ENCODE measurements around the gene SMIM33.
A peak's percentile ranks its signal among the peaks of the same experiment; 100 is the strongest.
"Not testable (repeated sequence)": the region's sequence is repeated elsewhere in the genome, so short reads cannot be mapped to it uniquely, and the experiment has no call there.

SMIM33 gene

GRCh38 chr5:139470821-139471300 lies at the start of gene SMIM33:
TSS of gene SMIM33 (plus strand) at chr5:139471004. CDS start at chr5:139471122, 118 bp downstream.
- no peak within 1 kb of the TSS for H3K4me3 ChIP-seq (ENCODE audit: low read depth, low read length)
- DNase-seq (ENCODE audit: low read depth) = no peak

- H3K4me3 ChIP-seq (ENCODE audit: low read depth, low read length) = no peak overlapping the region
Measured at GRCh38 chr5:139422307-139422893, 48.4 kb upstream of the SMIM33 start.

GRCh38 chr5:139425497-139425896 lies 45.3 kb upstream of the SMIM33 start:
- no peak overlapping the region for H3K4me3 ChIP-seq (ENCODE audit: low read depth, low read length)

More at GRCh38 chr5:139422307-139422893, 48.4 kb upstream of the SMIM33 start:
- DNase-seq (ENCODE audit: low read depth) = no peak

GRCh38 chr5:139426203-139426885 lies 44.5 kb upstream of the SMIM33 start:
- H3K4me3 ChIP-seq (ENCODE audit: low read depth, low read length) = no peak overlapping the region
- DNase-seq (ENCODE audit: low read depth) = no peak

More at GRCh38 chr5:139425497-139425896, 45.3 kb upstream of the SMIM33 start:
- no peak for DNase-seq (ENCODE audit: low read depth)

GRCh38 chr5:139430015-139430414 lies 40.8 kb upstream of the SMIM33 start:
- H3K4me3 ChIP-seq (ENCODE audit: low read depth, low read length) = no peak overlapping the region
- DNase-seq (ENCODE audit: low read depth) = no peak

- DNase-seq (ENCODE audit: low read depth) = no peak
- H3K4me3 ChIP-seq (ENCODE audit: low read depth, low read length) = no peak overlapping the region
Measured at GRCh38 chr5:139431706-139432105, 39.1 kb upstream of the SMIM33 start.

- no peak overlapping the region for H3K4me3 ChIP-seq (ENCODE audit: low read depth, low read length)
- DNase-seq (ENCODE audit: low read depth) = no peak
Measured at GRCh38 chr5:139435676-139436075, 35.1 kb upstream of the SMIM33 start.

GRCh38 chr5:139438707-139439012 lies 32.1 kb upstream of the SMIM33 start:
- peak overlapping the region; percentile 76 for H3K4me3 ChIP-seq (ENCODE audit: low read depth, low read length)
- no peak for DNase-seq (ENCODE audit: low read depth)

- H3K4me3 ChIP-seq (ENCODE audit: low read depth, low read length) = peak within 1 kb of the TSS; percentile 76
- peak; percentile 71 for DNase-seq (ENCODE audit: low read depth)
Measured at GRCh38 chr5:139439013-139439903, 31.5 kb upstream of the SMIM33 start, which contains the start of gene DNAJC18. TSS of gene DNAJC18 (minus strand) at chr5:139439525. CDS start at chr5:139439445, 80 bp downstream.

GRCh38 chr5:139440416-139440815 lies 30.4 kb upstream of the SMIM33 start:
- not testable (repeated sequence) for DNase-seq (ENCODE audit: low read depth); H3K4me3 ChIP-seq (ENCODE audit: low read depth, low read length)

GRCh38 chr5:139443831-139444453 lies 26.9 kb upstream of the SMIM33 start:
- no peak for DNase-seq (ENCODE audit: low read depth)
- no peak overlapping the region for H3K4me3 ChIP-seq (ENCODE audit: low read depth, low read length)

- DNase-seq (ENCODE audit: low read depth) = no peak
- H3K4me3 ChIP-seq (ENCODE audit: low read depth, low read length) = no peak overlapping the region
Measured at GRCh38 chr5:139445325-139446170, 25.3 kb upstream of the SMIM33 start.

- DNase-seq (ENCODE audit: low read depth) = no peak
- no peak overlapping the region for H3K4me3 ChIP-seq (ENCODE audit: low read depth, low read length)
Measured at GRCh38 chr5:139446956-139447779, 23.6 kb upstream of the SMIM33 start.

GRCh38 chr5:139451176-139451575 lies 19.6 kb upstream of the SMIM33 start:
- H3K4me3 ChIP-seq (ENCODE audit: low read depth, low read length) = no peak overlapping the region
- DNase-seq (ENCODE audit: low read depth) = no peak

GRCh38 chr5:139451878-139452660 lies 18.7 kb upstream of the SMIM33 start:
- DNase-seq (ENCODE audit: low read depth) = no peak

GRCh38 chr5:139453683-139454567 lies 16.9 kb upstream of the SMIM33 start:
- DNase-seq (ENCODE audit: low read depth) = no peak
- no peak overlapping the region for H3K4me3 ChIP-seq (ENCODE audit: low read depth, low read length)

More at GRCh38 chr5:139451878-139452660, 18.7 kb upstream of the SMIM33 start:
- H3K4me3 ChIP-seq (ENCODE audit: low read depth, low read length) = no peak overlapping the region
